Measurements from ENCODE around the gene SORL1-AS1.

The SORL1-AS1 gene

GRCh38 chr11:121494355-121495099, 41.8 kb upstream of the SORL1-AS1 start:
- no peak for DNase-seq (ENCODE audit: extremely low spot score)

GRCh38 chr11:121489823-121490222, 37.1 kb upstream of the SORL1-AS1 start:
- TF ChIP-seq BHLHE40 (IDR thresholded peaks at IDR 0.05; ENCODE audit: borderline replicate concordance) = no peak
- TF ChIP-seq SP1 (IDR thresholded peaks at IDR 0.05) = no peak
- no peak for TF ChIP-seq TARDBP (IDR thresholded peaks at IDR 0.05)
- no peak for TF ChIP-seq FOXK2 (IDR thresholded peaks at IDR 0.05)
- TF ChIP-seq HDGF (IDR thresholded peaks at IDR 0.05; ENCODE audit: borderline replicate concordance) = no peak
- no peak for TF ChIP-seq FOXA1 (IDR thresholded peaks at IDR 0.05)
- DNase-seq (ENCODE audit: extremely low spot score) = no peak
- ChIA-PET POLR2A (no interaction called here), CTCF (no interaction called here)

More at GRCh38 chr11:121494355-121495099, 41.8 kb upstream of the SORL1-AS1 start:
- ChIA-PET POLR2A (no interaction called here), CTCF (no interaction called here)
- no peak for TF ChIP-seq BHLHE40 (IDR thresholded peaks at IDR 0.05; ENCODE audit: borderline replicate concordance)

- CTCF ChIA-PET = no interaction called here
- no peak for TF ChIP-seq CTBP1 (IDR thresholded peaks at IDR 0.05; ENCODE audit: borderline replicate concordance)
- TF ChIP-seq HDGF (IDR thresholded peaks at IDR 0.05; ENCODE audit: borderline replicate concordance) = no peak
- TF ChIP-seq FOXK2 (IDR thresholded peaks at IDR 0.05) = no peak
- no peak for TF ChIP-seq FOXM1 (IDR thresholded peaks at IDR 0.05; ENCODE audit: borderline replicate concordance)
- no peak for TF ChIP-seq NFRKB (IDR thresholded peaks at IDR 0.05)
- TF ChIP-seq SP1 (IDR thresholded peaks at IDR 0.05) = no peak
- no peak for TF ChIP-seq FOXA1 (IDR thresholded peaks at IDR 0.05)
- TF ChIP-seq L3MBTL2 (conservative IDR thresholded peaks at IDR 0.05) = no peak
- no peak for TF ChIP-seq LEF1 (IDR thresholded peaks at IDR 0.05; ENCODE audit: borderline replicate concordance)
- TF ChIP-seq BHLHE40 (IDR thresholded peaks at IDR 0.05; ENCODE audit: borderline replicate concordance) = no peak
- TF ChIP-seq PKNOX1 (IDR thresholded peaks at IDR 0.05) = no peak
- TF ChIP-seq ZNF384 (IDR thresholded peaks at IDR 0.05) = no peak
- POLR2A ChIA-PET = no interaction called here
- no peak for DNase-seq (ENCODE audit: extremely low spot score)
Observed at GRCh38 chr11:121488641-121489040, 35.9 kb upstream of the SORL1-AS1 start.

- TF ChIP-seq FOXM1 (IDR thresholded peaks at IDR 0.05; ENCODE audit: borderline replicate concordance) (no peak), PKNOX1 (IDR thresholded peaks at IDR 0.05) (no peak), TARDBP (IDR thresholded peaks at IDR 0.05) (no peak), ARNT (IDR thresholded peaks at IDR 0.05) (no peak), BHLHE40 (IDR thresholded peaks at IDR 0.05; ENCODE audit: borderline replicate concordance) (no peak), ZNF384 (IDR thresholded peaks at IDR 0.05) (no peak), ELF4 (IDR thresholded peaks at IDR 0.05) (no peak), L3MBTL2 (conservative IDR thresholded peaks at IDR 0.05) (no peak), CTBP1 (IDR thresholded peaks at IDR 0.05; ENCODE audit: borderline replicate concordance) (no peak), FOXA1 (IDR thresholded peaks at IDR 0.05) (no peak), SP1 (IDR thresholded peaks at IDR 0.05) (no peak)
- ChIA-PET CTCF (no interaction called here), POLR2A (no interaction called here)
- no peak for DNase-seq (ENCODE audit: extremely low spot score)
Observed at GRCh38 chr11:121488170-121488569, 35.4 kb upstream of the SORL1-AS1 start.

DNA sequence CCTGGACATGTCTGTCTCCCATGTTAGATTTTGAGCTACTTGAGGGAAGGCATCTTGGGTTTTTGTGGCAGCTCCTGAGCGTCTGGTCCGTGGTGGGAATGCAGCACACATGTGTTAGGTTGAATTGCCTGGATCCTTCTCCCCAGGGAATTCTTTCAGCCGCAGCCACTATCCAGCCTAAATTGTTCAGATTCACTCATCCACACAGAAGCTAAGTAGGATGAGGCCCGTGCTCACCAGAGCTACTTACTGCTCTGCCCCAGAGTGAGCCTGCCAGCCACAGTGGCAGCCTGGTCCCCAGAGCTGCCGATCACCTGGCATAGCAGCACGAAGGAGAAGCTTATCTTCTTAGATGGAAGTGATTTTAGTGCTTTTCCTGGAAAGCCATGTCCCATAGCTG, 34.4 kb upstream of the SORL1-AS1 start:
- TF ChIP-seq FOXK2 (IDR thresholded peaks at IDR 0.05) (no peak), LEF1 (IDR thresholded peaks at IDR 0.05; ENCODE audit: borderline replicate concordance) (no peak), HDGF (IDR thresholded peaks at IDR 0.05; ENCODE audit: borderline replicate concordance) (no peak), ZNF384 (IDR thresholded peaks at IDR 0.05) (no peak), PKNOX1 (IDR thresholded peaks at IDR 0.05) (no peak), ARNT (IDR thresholded peaks at IDR 0.05) (no peak), BHLHE40 (IDR thresholded peaks at IDR 0.05; ENCODE audit: borderline replicate concordance) (no peak), NFRKB (IDR thresholded peaks at IDR 0.05) (no peak), TARDBP (IDR thresholded peaks at IDR 0.05) (no peak), SUZ12 (IDR thresholded peaks at IDR 0.05) (no peak), SP1 (IDR thresholded peaks at IDR 0.05) (no peak), L3MBTL2 (conservative IDR thresholded peaks at IDR 0.05) (no peak), CTBP1 (IDR thresholded peaks at IDR 0.05; ENCODE audit: borderline replicate concordance) (no peak), ELF4 (IDR thresholded peaks at IDR 0.05) (no peak), FOXM1 (IDR thresholded peaks at IDR 0.05; ENCODE audit: borderline replicate concordance) (no peak), FOXA1 (IDR thresholded peaks at IDR 0.05) (no peak)
- ChIA-PET POLR2A (no interaction called here), CTCF (no interaction called here)
- DNase-seq (ENCODE audit: extremely low spot score) = no peak

DNA sequence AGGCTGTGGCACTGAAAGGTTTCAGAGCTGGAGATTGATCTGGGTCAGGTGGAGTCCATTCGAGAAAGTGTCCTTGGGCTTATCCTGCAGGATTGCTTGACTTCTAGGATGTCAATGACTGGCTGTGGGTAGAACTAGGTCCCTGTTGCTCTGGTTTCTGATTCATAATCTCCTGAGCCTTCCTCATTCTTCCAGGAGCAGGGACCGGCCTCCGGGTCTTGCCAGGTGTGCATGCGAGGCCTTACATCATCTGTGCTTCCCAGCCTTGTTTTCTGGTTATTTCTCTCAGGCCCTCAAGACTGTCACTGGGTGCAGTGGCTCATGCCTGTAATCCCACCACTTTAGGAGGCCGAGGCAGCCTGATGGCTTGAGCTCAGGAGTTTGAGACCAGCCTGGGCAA, 33.3 kb upstream of the SORL1-AS1 start:
- DNase-seq (ENCODE audit: extremely low spot score) = no peak
- ChIA-PET POLR2A (no interaction called here), CTCF (no interaction called here)
- no peak for TF ChIP-seq SUZ12 (IDR thresholded peaks at IDR 0.05)
- no peak for TF ChIP-seq HDGF (IDR thresholded peaks at IDR 0.05; ENCODE audit: borderline replicate concordance)
- TF ChIP-seq ELF4 (IDR thresholded peaks at IDR 0.05) = no peak
- no peak for TF ChIP-seq LEF1 (IDR thresholded peaks at IDR 0.05; ENCODE audit: borderline replicate concordance)
- no peak for TF ChIP-seq SP1 (IDR thresholded peaks at IDR 0.05)
- TF ChIP-seq ZNF384 (IDR thresholded peaks at IDR 0.05) = no peak
- no peak for TF ChIP-seq TARDBP (IDR thresholded peaks at IDR 0.05)
- TF ChIP-seq BHLHE40 (IDR thresholded peaks at IDR 0.05; ENCODE audit: borderline replicate concordance) = no peak
- TF ChIP-seq ARNT (IDR thresholded peaks at IDR 0.05) = no peak
- TF ChIP-seq FOXA1 (IDR thresholded peaks at IDR 0.05) = no peak
- TF ChIP-seq PKNOX1 (IDR thresholded peaks at IDR 0.05) = no peak
- TF ChIP-seq FOXK2 (IDR thresholded peaks at IDR 0.05) = no peak
